HG03159 (cell line): ENCODE measurements around the gene MARK4.
"Not testable (repeated sequence)": the region's sequence is repeated elsewhere in the genome, so short reads cannot be mapped to it uniquely, and the experiment has no call there.

Experiments used
- ATAC-seq: cut with Tn5 transposase; IDR thresholded peaks from one replicate; pipeline ENCODE4 v1.9.1; 2021; ENCODE audit warnings: mild to moderate bottlenecking, moderate library complexity; ENCODE audit not compliant: unreplicated experiment

Gene MARK4

GRCh38 chr19:45250832-45251451 is at the start of gene MARK4:
MARK4 (plus strand) TSS chr19:45251271; CDS start chr19:45251589, 318 bp downstream.
- no peak for ATAC-seq

- ATAC-seq = no peak
These were observed 48.4 kb upstream of the MARK4 start for GRCh38 chr19:45202637-45203036.

GRCh38 chr19:45205810-45206209 is 45.3 kb upstream of the MARK4 start:
- ATAC-seq = no peak

GRCh38 chr19:45206328-45206727 is 44.7 kb upstream of the MARK4 start:
- no peak for ATAC-seq

- ATAC-seq = no peak
These were observed 39.2 kb upstream of the MARK4 start for GRCh38 chr19:45211751-45212381.

- ATAC-seq = no peak
These were observed 38.0 kb upstream of the MARK4 start for GRCh38 chr19:45213031-45213430.

- ATAC-seq = no peak
These were observed 35.5 kb upstream of the MARK4 start for GRCh38 chr19:45215391-45216191.

- ATAC-seq = no peak
These were observed 34.4 kb upstream of the MARK4 start for GRCh38 chr19:45216667-45217066.

- no peak for ATAC-seq
These were observed 33.7 kb upstream of the MARK4 start for GRCh38 chr19:45217193-45217956.

GRCh38 chr19:45217957-45218334 is 33.1 kb upstream of the MARK4 start:
- ATAC-seq = no peak

- no peak for ATAC-seq
These were observed 32.6 kb upstream of the MARK4 start for GRCh38 chr19:45218426-45218825.

- no peak for ATAC-seq
These were observed 31.9 kb upstream of the MARK4 start for GRCh38 chr19:45218911-45219743.

GRCh38 chr19:45222724-45223123 is 28.3 kb upstream of the MARK4 start:
- ATAC-seq = no peak

- ATAC-seq = no peak
These were observed 27.2 kb upstream of the MARK4 start for GRCh38 chr19:45223879-45224278.

GRCh38 chr19:45224645-45225044 is 26.4 kb upstream of the MARK4 start:
- no peak for ATAC-seq

- not testable (repeated sequence) for ATAC-seq
These were observed 22.0 kb upstream of the MARK4 start for GRCh38 chr19:45229056-45229455.

GRCh38 chr19:45231891-45232290 is 19.2 kb upstream of the MARK4 start:
- ATAC-seq = no peak

GRCh38 chr19:45234089-45234869 is 16.8 kb upstream of the MARK4 start:
- no peak for ATAC-seq

GRCh38 chr19:45235485-45235884 is 15.6 kb upstream of the MARK4 start:
- ATAC-seq = no peak

GRCh38 chr19:45238556-45238955 is 12.5 kb upstream of the MARK4 start:
- ATAC-seq = no peak
